NCI-H69 (cell line): ENCODE measurements around the gene SCLY.
A peak's percentile ranks its signal among the peaks of the same experiment; 100 is the strongest.
"Not testable (repeated sequence)": the region's sequence is repeated elsewhere in the genome, so short reads cannot be mapped to it uniquely, and the experiment has no call there.

Experiments
- DNase-seq: peaks from one replicate; lab custom pipeline; 2025; lab: John Stamatoyannopoulos, UW

The SCLY gene

DNA sequence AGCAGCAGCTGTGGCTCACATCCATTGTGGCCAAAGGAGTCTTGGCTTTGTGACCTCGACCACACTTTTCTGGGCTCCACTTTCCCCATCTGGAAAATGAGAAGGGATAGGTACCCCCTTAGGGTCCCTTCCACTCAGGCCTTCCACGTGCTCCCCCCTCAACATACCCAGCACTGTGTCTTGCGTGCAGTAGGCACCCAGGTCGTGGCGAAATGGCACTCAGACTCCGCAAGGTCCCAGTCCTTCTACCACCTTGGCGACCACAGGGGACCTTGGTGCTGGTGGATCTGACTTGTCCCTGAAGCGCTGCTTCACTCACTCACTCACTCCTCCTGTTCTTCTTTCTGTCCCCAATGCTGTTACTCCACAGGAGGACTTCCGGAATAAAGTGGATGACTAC lies 19.9 kb upstream of the SCLY start:
- no peak for DNase-seq

DNA sequence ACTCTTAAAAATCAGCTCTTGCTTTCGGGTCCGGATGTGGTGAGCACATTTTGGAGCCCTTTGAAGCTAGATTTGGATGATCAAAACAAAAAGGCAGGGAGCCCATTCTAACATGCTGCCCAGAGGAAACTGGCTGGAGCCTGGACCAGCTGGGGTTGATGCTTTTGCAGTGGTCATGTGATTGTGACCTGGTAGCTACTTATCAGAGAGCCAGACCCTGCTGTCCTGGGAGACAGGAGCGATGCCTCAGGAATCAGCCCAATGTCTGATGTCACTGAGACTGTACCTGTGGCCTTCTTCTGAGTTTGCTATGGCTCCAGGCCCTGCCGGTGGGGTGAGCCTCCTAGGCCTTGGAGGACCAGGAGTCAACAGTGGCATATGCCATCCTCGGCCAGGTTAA lies 18.7 kb upstream of the SCLY start:
- DNase-seq: no peak

DNA sequence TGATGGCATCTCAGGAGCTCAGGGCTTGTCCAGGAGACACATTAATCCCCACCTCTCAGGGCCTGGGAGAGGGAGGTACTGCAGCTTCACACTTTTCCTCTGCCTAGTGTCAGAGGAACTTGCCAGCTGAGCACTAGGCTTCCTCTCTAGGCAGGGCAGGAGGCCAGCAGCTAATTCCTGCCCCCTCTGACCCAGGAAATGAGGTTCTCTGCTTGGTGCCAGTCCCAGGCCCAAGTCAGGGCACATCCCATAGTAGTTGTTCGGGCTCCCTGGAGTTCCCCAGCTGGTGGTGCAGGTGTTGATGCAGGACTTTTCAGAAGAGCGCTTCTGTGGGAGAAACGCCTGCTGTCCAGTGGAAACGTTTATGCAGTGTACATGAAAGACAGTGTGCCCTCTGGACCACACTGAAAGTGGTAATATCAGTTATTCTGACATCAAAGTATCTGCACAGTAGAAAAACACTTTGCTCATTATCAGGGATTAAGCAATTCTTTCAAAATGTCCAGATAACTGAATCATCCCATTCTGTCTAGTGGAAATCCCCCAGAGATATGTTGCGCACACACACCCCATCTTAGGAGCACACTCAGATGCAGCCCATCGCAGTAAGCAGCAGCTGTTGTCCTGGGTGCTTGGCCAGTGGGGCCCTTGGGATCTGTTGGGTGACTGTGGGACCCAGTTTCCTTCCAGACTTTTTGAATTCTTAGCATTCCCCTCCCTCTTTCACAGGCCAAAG lies 17.8 kb upstream of the SCLY start:
- peak; percentile 27 for DNase-seq

DNA sequence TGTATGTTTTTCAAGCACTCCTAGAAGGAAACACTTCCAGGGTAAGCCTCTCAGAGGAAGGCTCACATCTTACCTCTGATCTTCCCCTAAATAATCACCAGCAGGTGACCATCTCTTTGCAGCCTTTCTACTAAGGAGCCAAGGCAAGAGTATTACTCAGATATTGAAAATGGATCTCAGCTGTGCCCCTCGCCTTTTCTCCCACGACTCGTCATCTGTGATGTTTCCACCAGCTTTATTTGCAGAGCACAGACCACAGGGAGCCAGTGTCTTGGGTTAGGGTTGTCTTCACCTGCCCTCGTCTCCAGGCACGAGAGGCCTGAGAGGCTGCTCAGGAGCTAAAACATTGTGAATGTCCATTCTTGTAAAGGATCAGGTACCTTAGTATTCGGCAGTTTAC lies 16.9 kb upstream of the SCLY start:
- no peak for DNase-seq

DNA sequence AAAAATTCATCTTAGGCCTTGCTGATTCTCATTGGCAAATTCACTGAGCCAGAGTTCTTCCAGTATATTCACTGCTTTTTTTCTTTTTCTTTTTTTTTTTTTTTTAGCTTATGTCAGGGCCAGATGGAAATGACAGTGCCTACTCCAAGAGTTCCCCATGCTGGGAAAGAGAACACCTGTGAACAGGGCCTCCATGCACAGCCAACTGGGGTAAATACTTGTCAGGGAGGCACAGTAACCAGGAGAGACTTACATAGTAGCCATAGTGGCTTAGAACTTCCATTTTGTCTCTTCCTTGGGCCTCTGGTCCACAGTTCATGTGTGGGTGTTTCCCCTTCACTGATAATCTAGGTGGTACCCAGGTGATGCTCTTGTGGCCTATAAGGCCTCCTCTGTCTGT lies 15.2 kb upstream of the SCLY start:
- DNase-seq: no peak

DNA sequence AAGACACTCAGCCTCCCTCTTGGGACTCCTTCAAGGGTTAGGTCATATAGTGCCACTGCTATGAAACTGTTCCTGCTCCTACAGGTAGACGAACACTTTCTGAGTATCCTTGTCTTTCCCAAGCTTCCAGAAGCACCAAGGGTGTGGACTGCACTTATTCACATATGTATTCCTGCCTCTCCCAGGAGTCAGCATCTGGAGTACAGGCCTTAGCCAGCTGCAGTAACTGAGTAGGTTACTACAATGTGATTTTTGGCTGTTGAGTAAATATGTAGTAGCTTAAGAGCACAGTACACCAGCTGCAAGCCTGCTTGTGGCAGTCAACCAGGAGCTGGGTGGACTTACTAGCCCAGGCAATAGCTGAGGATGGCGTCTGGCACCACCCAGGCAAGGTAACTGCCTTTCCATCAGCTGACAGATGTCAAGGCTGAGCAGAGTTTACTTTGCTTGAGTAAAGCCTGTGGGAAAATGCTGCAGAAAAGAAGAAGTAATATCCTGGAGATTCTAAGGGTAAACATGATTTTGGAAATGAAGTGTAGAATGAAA lies 14.0 kb upstream of the SCLY start:
- DNase-seq: no peak

DNA sequence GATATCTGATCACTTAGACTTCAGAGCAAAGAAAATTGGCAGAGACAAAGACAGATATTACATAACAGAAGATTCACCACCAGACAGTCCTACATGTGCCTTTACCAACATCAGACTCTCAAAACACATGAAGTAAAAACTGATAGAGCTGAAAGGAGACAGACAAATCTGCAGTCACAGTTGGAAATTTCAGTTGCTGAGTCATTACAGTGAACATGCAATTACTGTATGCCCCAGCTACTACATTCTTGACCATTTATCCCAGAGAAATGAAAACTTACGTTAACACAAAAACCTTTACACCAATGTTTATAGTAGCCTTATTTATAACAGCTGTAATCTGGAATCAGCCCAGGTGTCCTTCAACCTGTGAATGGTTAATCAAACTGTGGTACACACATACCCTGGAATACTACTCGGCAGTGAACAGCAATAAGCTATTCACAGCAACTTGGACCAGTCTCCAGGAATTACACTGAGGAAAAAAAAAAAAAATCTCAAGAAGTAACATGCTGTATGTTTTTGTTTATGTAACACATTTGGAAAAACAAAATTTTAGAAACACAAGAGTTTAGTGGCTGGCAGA lies 7.5 kb upstream of the SCLY start:
- DNase-seq: no peak

DNA sequence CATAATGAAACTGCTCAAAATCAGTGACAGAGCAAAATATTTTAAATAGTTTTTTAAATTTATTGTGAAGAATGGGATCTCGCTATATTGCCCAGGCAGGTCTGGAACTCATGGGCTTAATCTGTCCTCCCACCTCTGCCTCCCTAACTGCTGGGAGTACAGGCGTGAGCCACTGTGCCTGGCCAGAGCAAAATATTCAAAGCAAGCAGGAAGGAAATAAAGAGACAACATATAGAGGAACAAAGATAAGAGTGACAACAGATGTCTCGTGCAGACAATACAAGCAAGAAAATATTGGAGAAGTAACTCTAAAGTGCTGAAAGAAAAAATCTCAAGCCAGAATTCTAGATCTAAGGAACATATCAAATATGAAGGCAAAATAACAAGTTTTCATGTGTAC lies 5.0 kb upstream of the SCLY start:
- no peak for DNase-seq

DNA sequence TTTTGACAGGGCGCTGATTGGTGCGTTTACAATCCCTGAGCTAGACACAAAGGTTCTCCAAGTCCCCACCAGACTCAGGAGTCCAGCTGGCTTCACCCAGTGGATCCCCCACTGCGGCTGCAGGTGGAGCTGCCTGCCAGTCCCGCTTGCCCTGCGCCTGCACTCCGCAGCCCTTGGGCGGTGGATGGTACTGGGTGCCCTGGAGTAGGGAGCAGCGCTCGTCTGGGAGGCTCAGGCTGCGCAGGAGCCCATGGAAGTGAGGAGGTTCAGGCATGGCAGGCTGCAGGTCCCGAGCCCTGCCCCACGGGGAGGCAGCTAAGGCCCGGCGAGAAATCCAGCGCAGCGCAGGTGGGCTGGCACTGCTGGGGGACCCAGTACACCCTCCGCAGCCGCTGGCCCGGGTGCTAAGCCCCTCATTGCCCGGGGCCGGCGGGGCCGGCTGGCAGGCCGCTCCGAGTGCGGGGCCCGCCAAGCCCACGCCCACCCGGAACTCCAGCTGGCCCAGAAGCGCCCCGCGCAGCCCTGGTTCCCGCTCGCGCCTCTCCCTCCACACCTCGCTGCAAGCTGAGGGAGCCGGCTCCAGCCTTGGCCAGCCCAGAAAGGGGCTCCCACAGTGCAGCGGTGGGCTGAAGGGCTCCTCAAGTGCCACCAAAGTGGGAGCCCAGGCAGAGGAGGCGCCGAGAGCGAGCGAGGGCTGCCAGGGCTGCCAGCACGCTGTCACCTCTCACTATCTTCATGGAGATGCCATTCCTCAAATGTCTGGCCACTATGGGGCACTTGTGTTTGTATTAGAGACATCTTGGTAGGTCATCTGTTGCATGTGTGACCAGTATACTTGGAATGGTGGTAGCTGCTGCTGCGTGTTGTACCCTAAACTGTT lies 2.9 kb upstream of the SCLY start:
- DNase-seq: peak; percentile 50

DNA sequence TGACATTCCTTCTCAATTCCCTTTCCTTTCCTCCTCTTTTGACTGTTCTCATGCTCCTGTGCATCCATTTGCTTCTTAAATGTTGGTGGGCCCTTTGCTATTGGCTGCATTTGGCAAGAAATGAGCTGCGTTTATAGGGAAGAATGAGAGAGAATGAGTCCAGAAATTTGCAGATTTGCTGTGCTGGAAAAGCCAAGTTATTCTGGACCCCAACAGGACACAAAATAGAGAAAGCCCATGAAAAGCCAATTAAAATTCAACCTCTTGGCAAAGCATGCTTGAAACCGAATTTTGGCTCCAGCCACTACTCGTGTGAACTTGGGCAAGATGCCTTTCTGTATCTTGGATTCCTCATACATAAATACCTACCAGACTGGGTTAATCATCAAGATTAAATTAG lies 1.3 kb upstream of the SCLY start:
- DNase-seq: no peak

DNA sequence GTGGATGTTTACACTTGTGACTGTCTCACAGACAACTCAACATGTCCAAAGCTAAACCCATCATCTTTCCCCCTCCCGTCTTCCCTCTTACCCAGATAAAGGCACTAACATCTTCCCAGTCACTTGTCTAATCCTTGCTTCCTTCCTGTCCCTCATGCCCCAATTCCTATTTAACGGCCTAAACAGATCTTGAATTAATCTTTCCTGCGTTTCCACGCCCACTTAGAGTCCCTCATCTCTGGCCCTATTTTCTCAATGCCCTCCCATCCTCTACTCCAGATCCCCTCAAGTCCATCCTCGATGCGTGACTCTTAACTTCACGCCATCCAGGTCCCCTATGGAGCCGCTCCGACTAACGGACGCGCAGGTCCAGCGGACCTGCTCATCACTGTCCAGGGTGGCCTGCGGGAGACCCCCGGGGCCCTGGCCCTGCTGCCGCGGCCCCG lies 682 bp upstream of the SCLY start:
- DNase-seq: no peak

DNA sequence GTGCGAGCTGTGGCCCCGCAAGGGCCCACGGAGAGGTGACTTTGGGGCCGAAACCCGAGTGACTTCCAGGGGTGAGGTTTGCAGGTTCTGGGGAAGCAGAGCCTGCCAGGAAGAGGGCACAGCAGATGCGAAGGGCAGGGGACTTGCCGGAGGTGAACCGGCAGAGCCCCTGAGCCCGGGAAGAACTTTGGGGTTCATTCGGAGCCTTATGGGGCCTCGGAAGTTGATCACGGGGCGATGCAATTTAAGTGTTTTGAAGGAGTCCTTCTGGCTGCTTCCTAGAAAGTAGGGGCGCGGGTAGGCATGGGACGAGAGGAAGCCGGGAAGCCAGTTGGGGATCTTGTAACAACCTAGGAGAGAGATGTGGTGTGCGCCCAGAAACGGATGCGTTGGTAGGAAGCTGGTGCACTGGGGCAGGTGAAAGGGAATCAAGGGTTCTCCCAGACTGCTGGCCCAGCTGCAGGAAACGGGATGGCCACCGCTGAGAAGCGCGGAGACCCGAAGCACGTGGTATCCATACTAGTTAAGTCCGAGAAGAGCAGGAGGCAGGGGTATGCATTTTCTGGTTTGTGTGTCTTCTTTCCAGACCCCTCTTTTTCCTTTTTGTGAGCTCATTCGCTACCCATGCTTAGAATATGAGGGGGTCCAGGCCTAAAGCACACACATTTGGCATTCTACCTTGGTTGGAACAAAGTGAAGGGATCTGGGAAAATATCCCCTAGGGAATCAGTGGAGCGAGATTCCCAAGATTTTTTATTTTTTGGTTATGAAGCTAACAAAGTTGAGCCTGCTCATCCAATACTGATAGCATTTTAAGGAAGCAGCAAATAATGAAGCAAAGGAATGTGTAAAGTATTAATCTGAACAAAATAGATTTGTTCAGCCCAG lies 758 bp downstream of the SCLY start:
- DNase-seq: peak; percentile 59

DNA sequence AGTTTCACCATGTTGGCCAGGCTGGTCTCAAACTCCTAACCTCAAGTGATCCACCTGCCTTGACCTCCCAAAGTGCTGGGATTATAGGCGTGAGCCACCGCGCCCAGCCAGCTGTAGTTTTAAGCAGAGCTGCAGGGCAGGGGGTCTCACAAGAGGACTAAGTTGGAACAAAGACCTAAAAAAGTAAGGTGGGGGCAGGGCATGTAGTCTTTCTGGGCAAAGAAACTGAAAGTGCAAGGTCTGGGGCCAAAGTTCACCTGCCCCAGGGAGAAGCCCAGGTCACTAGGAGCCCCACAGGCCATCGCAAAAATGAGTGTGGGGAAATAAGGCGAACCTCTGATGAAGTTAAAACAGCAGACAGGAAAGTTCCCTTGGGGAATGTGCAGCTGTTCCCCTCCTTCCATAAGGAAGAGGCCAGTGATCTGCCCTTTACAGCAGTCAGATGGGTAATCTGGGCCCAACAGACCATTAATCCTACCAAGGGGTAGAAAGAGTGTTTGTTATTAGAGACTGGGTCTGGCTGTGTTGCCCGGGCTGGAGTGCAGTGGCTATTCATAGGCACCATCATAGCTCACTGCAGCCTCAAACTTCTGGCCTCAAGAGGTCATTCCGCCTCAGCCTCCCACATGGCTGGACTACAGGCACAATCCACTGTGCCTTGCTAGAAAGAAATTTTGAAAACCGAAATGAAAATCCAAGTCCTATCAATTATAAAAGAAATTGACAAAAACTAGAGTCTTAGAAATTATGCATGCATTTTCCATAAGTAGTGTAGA lies 2.8 kb downstream of the SCLY start:
- DNase-seq: peak; percentile 9

DNA sequence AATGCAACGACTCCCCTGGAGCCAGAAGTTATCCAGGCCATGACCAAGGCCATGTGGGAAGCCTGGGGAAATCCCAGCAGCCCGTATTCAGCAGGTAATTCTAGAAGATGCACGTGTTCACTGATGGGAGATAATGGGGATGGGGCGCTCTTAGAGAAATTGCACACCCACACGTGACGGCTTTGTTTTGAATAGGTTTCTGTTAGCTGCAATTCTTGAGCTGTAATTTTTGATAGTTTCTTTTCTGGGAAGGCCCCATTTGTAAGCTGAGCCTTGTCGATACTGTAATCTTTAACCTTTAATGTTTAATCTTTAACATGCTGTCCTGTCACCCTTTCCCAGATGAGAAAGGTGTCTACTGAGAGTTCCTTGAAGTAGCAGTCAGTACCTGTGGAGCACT lies 3.6 kb downstream of the SCLY start:
- DNase-seq: no peak

DNA sequence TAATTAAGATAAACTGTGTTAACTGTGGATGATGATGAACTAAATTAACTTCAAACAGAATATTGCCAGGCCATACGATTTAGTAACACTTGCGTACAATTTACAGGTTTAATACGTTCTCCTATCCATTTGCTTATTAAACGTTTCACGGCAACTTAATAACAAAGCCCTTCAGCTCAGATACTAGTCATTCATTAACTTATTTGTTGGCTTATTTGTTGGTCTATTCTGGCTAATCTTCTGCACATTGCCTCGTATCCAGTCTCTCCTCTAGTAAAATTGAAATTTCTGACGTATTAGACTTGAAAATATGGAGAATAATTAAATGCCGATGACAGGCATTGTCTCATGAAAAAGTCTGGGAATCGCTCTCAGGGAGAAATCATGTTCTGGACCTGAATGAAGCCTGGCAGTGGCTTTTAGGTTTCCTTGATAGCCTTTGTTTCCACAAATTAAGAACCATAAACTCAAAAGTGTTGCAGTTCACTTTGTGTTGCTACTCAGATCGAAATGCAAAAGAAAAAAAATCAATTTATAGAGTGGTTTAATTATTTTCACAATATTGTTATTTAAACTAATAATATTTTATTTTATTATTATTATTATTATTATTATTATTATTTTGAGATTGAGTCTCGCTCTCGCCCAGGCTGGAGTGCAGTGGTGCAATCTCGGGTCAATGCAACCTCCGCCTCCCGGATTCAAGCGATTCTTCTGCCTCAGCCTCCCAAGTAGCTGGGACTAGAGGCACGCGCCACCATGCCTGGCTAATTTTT lies 4.5 kb downstream of the SCLY start:
- no peak for DNase-seq

DNA sequence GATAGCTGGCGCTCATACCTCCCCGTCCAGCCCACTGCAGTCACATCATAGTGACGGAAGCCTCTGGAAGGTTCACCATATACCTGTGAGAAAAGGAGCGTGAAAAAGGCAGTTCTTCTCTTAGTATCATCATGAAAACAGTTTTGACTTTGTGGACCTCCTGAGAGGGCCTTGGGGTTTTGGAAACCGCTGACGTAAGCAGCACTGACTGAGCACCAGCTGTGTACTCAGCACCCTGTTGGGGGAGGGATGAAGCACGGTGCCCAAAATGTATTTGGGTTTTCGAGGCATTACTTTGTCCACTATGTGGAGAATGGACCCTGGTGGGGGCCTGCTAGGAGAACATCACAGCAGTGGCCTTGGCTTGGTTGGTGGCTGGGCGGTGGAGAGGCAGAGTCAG lies 5.4 kb downstream of the SCLY start:
- DNase-seq: no peak

DNA sequence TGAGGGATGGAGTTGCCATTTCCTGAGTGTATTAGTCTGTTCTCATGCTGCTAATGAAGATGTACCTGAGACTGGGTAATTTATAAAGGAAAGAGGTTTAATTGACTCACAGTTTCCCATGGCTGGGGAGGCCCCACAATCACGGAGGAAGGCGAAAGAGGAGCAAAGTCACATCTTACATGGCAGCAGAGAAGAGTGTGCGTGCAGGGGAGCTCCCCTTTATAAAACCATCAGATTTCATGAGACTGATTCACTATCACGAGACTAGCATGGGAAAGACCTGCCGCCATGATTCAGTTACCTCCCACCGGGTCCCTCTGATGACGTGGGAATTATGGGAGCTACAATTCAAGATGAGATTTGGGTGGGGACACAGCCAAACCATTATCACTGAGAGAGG lies 5.9 kb downstream of the SCLY start:
- not testable (repeated sequence) for DNase-seq

DNA sequence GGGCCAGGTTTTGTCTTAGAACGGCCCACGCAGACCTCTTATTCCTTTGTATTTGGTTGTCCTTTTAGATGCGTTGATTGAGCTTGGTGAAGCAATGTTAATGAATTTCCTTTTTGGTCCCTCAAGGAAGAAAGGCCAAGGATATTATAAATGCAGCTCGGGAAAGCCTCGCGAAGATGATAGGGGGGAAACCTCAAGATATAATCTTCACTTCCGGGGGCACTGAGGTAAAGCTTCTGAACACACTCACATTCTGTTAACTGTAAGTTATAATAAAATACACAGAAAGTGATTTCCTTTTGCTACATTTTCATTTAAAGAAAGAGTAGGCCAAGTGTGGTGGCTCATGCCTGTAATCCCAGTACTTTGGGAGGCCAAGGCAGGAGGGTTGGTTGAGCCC lies 7.1 kb downstream of the SCLY start:
- DNase-seq: no peak

DNA sequence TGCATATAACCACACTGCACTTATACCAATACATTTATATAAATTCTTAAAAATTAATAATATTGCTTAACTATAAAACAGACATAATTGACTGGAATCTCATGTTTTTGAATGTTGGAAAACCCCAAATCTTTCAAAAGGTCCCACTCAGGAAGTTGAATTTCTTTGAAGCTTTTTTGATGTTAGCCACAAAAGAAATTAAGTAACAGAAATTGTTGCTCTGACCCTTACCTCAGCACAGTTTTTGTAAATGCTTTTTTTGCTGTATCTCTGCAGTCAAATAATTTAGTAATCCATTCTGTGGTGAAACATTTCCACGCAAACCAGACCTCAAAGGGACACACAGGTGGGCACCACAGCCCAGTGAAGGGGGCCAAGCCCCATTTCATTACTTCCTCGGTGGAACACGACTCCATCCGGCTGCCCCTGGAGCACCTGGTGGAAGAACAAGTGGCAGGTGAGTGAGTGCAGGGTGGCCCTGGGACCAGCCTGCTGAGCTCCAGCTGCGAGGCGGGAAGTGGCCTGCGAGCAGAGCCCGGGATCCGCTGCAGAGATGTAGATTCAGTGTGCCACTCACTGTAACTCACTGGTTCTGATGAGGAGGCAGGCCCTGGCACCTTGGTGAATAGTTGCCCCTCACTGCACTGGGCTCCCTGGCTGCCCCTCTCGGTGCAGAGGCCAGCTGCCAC lies 8.4 kb downstream of the SCLY start:
- no peak for DNase-seq

DNA sequence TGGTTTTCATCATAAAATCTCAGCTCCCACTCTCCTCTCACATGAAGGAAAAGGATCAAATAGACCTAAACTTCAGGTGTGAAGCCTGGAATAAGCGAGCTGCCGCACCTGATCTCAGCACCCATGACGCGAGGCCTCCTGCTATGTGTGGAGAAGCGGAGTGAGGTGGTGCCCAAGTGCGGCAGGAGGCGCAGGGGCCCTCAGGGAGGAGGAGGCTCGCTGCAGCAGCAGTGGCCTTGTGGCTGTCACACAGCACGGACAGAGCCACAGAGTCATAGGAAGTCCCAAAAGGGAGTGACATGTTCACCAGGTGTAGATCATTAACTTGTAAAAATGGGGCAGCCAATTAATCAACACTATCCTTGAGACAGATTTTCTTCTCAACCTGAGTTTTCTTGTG lies 9.1 kb downstream of the SCLY start:
- DNase-seq: no peak
